Neural progenitor cell (in vitro differentiated cells): ENCODE results near the gene INAFM1. TPM values are rescaled to one million over a fixed set of nuclear protein-coding genes. Genes with fewer than 3 reads are reported as not detected.

Experiments
- DNase-seq: peaks from one replicate; pipeline ENCODE4 v3.0.0-alpha.2; 2016; ENCODE audit warnings: low spot score
- H2AFZ ChIP-seq: fragments of 200-600 bp; sonication (generic); replicated peaks from 2 replicates; pipeline ENCODE4 v1.6.1; 2016; ENCODE audit warnings: antibody characterized with exemption
- H3F3A ChIP-seq: fragments of 200-600 bp; sonication (generic); 2 replicates; pipeline ENCODE4 v1.6.1; 2016; ENCODE audit warnings: antibody characterized with exemption, low read depth
- H3K27ac ChIP-seq: fragments of 200-600 bp; sonication (generic); 2 replicates; pipeline ENCODE4 v1.5.1; 2016; ENCODE audit warnings: mild to moderate bottlenecking
- H3K27me3 ChIP-seq: fragments of 200-600 bp; sonication (generic); 2 replicates; pipeline ENCODE4 v1.6.1; 2016; ENCODE audit warnings: mild to moderate bottlenecking, moderate library complexity
- H3K36me3 ChIP-seq: fragments of 200-600 bp; sonication (generic); 2 replicates; pipeline ENCODE4 v1.5.1; 2016
- H3K4me1 ChIP-seq: fragments of 200-600 bp; sonication (generic); 2 replicates; pipeline ENCODE4 v1.6.1; 2016; ENCODE audit warnings: mixed run types
- H3K4me2 ChIP-seq: fragments of 200-600 bp; sonication (generic); 2 replicates; pipeline ENCODE4 v1.6.1; 2016
- H3K4me3 ChIP-seq: fragments of 200-600 bp; sonication (generic); 2 replicates; pipeline ENCODE4 v1.5.1; 2016
- H3K79me2 ChIP-seq: fragments of 200-600 bp; sonication (generic); 2 replicates; pipeline ENCODE4 v1.6.1; 2016; ENCODE audit warnings: low read depth
- H3K9ac ChIP-seq: fragments of 200-600 bp; sonication (generic); 2 replicates; pipeline ENCODE4 v1.6.1; 2016
- H3K9me3 ChIP-seq: fragments of 200-600 bp; sonication (generic); 2 replicates; pipeline ENCODE4 v1.5.1; 2016; ENCODE audit warnings: low read depth
- H4K20me1 ChIP-seq: fragments of 200-600 bp; sonication (generic); 2 replicates; pipeline ENCODE4 v1.6.1; 2016; ENCODE audit warnings: low read depth
- H3K27ac Mint-ChIP-seq: 3 replicates; pipeline ENCODE4 v1.8.0; 2021; ENCODE audit warnings: mixed read lengths
- H3K27me3 Mint-ChIP-seq: 2 replicates; pipeline ENCODE4 v1.8.0; 2022; ENCODE audit warnings: low read depth, mild to moderate bottlenecking, inconsistent platforms, moderate library complexity, mixed read lengths; ENCODE audit not compliant: insufficient read depth
- H3K36me3 Mint-ChIP-seq: 3 replicates; pipeline ENCODE4 v1.8.0; 2021; ENCODE audit warnings: mixed read lengths
- H3K4me1 Mint-ChIP-seq: 3 replicates; pipeline ENCODE4 v1.8.0; 2021; ENCODE audit warnings: mixed read lengths
- H3K4me3 Mint-ChIP-seq: 3 replicates; pipeline ENCODE4 v1.8.0; 2021; ENCODE audit warnings: mild to moderate bottlenecking, moderate library complexity, mixed read lengths
- H3K9me3 Mint-ChIP-seq: 3 replicates; pipeline ENCODE4 v1.8.0; 2020; ENCODE audit warnings: mixed read lengths
- EZH2 ChIP-seq: fragments of 200-600 bp; sonication (generic); IDR thresholded peaks from 2 replicates; pipeline ENCODE4 v1.6.1; 2017; ENCODE audit warnings: antibody characterized with exemption, mild to moderate bottlenecking, moderate library complexity
- EZH2phosphoT487 ChIP-seq: fragments of 200-600 bp; sonication (generic); IDR thresholded peaks from 2 replicates; pipeline ENCODE4 v1.6.1; 2017; ENCODE audit warnings: antibody characterized with exemption
- total RNA-seq: library from RNA; depleted of rRNA; stranded (reverse); fragments of >200 nt; gene quantifications from 2 replicates; pipeline ENCODE4 v1.2.3, GENCODE V29; 2015; ENCODE audit warnings: low replicate concordance
- TF ChIP-seq, protein P1 (sequence below): fragments of 200-600 bp; sonication (generic); IDR thresholded peaks from 2 replicates; pipeline ENCODE4 v1.5.1; 2017; ENCODE audit warnings: antibody characterized with exemption, mild to moderate bottlenecking

Gene INAFM1
- total RNA-seq, 1 donor from 2014 or later = not detected

DNA sequence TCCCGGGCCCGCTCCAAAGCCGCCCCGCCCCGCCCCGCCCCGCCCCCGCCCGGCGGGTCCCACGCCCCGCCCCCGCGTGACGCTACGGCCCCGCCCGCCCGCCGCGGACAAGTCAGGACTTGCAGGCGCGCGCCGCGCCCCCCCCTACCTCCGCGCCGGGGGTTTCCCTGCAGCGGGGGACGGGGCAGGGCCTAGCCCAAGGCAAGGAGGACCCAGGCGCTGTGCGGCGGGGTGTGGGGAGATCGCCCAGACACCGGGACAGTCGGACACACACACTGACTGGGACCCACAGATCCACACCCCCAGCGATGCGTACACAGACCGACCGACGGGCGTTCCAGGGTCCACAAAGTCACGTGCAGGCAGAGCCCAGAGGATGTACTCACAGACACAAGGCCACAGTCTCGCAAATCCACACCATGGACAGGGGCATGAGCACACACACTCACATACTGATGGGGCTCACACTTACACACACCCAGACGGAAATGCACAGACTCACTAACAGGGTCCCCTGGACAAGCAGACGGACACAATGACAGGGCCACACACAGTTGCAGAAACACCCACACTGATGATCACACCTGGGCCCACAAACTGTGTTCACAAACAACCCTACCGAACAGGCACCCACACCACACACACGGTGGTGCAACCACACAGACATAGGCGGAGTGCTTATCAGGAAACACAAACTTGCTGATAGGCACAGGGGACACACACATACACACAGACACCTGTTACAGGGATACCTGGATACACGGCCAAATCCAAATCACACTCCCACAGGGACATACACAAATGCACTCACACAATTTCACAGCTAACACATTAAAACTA, 43.2 kb upstream of the INAFM1 start:
- Histone ChIP-seq H3K79me2 (peaks cover 34% of the 10 kb centered on the region), H3K9me3 (no peaks in the 10 kb centered on the region), H3K36me3 (no peaks in the 10 kb centered on the region), H3K4me3 (peak overlapping the region; percentile 100), H3K27me3 (no peaks in the 10 kb centered on the region), H2AFZ (peak overlapping the region; percentile 55), H3K4me1 (peaks cover 16% of the 10 kb centered on the region), H3K9ac (no peak overlapping the region), H3K4me2 (peak overlapping the region; percentile 74), H4K20me1 (peaks cover 24% of the 10 kb centered on the region), H3F3A (peaks cover 48% of the 10 kb centered on the region), H3K27ac (no peak overlapping the region)
- H3K4me1 Mint-ChIP-seq = peaks cover 16% of the 10 kb centered on the region
- H3K27ac Mint-ChIP-seq = peak overlapping the region; percentile 26
- H3K36me3 Mint-ChIP-seq = no peaks in the 10 kb centered on the region
- TF ChIP-seq, protein P1, sequence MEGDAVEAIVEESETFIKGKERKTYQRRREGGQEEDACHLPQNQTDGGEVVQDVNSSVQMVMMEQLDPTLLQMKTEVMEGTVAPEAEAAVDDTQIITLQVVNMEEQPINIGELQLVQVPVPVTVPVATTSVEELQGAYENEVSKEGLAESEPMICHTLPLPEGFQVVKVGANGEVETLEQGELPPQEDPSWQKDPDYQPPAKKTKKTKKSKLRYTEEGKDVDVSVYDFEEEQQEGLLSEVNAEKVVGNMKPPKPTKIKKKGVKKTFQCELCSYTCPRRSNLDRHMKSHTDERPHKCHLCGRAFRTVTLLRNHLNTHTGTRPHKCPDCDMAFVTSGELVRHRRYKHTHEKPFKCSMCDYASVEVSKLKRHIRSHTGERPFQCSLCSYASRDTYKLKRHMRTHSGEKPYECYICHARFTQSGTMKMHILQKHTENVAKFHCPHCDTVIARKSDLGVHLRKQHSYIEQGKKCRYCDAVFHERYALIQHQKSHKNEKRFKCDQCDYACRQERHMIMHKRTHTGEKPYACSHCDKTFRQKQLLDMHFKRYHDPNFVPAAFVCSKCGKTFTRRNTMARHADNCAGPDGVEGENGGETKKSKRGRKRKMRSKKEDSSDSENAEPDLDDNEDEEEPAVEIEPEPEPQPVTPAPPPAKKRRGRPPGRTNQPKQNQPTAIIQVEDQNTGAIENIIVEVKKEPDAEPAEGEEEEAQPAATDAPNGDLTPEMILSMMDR = no peak
- no peak for TF ChIP-seq EZH2phosphoT487
- no peak for TF ChIP-seq EZH2
- peaks cover 20% of the 10 kb centered on the region for H3K27me3 Mint-ChIP-seq
- DNase-seq = peak; percentile 90
- peak overlapping the region; percentile 83 for H3K4me3 Mint-ChIP-seq
- no peaks in the 10 kb centered on the region for H3K9me3 Mint-ChIP-seq

DNA sequence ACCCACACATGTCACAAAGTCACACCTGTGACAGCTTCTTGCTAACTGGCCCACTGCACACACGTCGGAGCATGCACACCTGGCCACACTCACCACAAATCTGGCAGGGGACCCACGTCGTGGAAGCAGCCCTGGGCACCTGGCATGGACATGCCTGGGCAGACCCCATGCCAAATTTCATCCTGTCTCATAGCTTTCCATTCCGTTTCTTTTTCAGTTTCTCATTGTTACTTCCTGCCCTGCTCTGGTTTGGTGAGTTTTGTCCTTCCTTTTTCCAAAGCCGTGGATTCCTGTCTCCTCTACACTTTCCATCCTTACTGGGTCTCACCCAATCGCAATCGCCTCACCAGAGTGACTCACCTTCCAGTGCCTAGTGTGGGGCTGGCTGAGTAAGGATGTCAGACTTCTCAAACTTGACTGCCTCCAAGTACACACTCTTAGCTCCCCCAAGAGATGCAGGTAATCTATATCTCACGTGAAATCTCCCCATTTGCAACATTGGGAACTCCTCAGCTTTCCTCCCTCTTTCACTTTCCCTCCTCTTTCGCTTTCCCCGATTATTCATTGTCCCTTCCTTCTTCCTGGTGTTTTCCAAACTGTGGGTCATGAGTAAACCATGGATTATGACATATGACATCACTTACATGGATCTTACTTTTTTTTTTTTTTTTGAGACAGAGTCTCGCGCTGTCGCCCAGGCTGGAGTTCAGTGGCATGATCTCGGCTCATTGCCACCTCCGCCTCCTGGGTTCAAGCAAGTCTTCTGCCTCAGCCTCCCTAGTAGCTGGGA, 42.1 kb upstream of the INAFM1 start:
- no peak overlapping the region for H3K9ac ChIP-seq
- H3K4me3 ChIP-seq = no peak overlapping the region
- no peak overlapping the region for H3K27ac ChIP-seq
- no peaks in the 10 kb centered on the region for H3K27me3 ChIP-seq
- H3K4me1 Mint-ChIP-seq = peaks cover 9% of the 10 kb centered on the region
- DNase-seq = no peak
- no peaks in the 10 kb centered on the region for H3K9me3 ChIP-seq
- H3K27me3 Mint-ChIP-seq = peaks cover 20% of the 10 kb centered on the region
- peaks cover 27% of the 10 kb centered on the region for H3K79me2 ChIP-seq
- H3K9me3 Mint-ChIP-seq = no peaks in the 10 kb centered on the region
- H3K4me3 Mint-ChIP-seq = peak overlapping the region; percentile 83
- peaks cover 8% of the 10 kb centered on the region for H3K4me1 ChIP-seq
- H3K36me3 Mint-ChIP-seq = no peaks in the 10 kb centered on the region
- peaks cover 36% of the 10 kb centered on the region for H3F3A ChIP-seq
- peaks cover 16% of the 10 kb centered on the region for H4K20me1 ChIP-seq
- H2AFZ ChIP-seq = no peak overlapping the region
- no peak overlapping the region for H3K4me2 ChIP-seq
- no peak overlapping the region for H3K27ac Mint-ChIP-seq
- TF ChIP-seq EZH2 (no peak), EZH2phosphoT487 (no peak)
- TF ChIP-seq, protein P1 = no peak
- H3K36me3 ChIP-seq = no peaks in the 10 kb centered on the region

DNA sequence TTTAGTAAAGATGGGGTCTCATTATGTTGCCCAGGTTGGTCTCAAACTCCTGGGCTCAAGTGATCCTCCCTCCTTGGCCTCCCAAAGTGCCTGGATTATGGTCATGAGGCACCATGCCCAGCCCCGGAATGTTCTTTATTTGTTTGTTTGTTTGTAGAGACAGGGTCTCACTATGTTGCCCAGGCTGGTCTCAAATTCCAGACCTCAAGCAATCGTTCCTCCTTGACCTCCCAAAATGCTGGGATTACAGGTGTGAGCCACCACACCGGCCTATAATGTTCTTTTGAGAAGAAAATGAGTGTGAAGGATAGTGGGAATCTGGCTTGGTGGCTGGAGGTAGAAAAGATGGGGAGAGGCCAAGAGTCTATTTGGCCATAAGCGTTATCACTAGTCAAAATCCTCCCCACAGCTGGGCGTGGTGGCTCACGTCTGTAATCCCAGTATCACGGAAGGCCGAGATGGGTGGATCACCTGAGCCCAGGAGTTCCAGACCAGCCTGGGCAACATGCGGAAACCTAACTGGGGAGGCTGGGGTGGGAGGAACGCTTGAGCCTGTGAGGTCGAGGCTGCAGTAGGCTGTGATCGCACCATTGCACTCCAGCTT, 38.5 kb upstream of the INAFM1 start:
- no peaks in the 10 kb centered on the region for H3K36me3 ChIP-seq
- Mint-ChIP-seq H3K36me3 (no peaks in the 10 kb centered on the region), H3K4me1 (peaks cover 20% of the 10 kb centered on the region), H3K9me3 (no peaks in the 10 kb centered on the region), H3K27ac (no peak overlapping the region), H3K4me3 (no peak overlapping the region), H3K27me3 (peaks cover 40% of the 10 kb centered on the region)
- TF ChIP-seq EZH2phosphoT487 (no peak), EZH2 (no peak)
- TF ChIP-seq, protein P1 = no peak
- no peak overlapping the region for H3K4me2 ChIP-seq
- H3K4me3 ChIP-seq = no peak overlapping the region
- no peak for DNase-seq
- H3K4me1 ChIP-seq = peaks cover 16% of the 10 kb centered on the region
- H3K27me3 ChIP-seq = peaks cover 27% of the 10 kb centered on the region
- no peaks in the 10 kb centered on the region for H3K79me2 ChIP-seq
- no peak overlapping the region for H2AFZ ChIP-seq
- no peak overlapping the region for H3K27ac ChIP-seq
- no peaks in the 10 kb centered on the region for H4K20me1 ChIP-seq
- no peaks in the 10 kb centered on the region for H3K9me3 ChIP-seq
- H3K9ac ChIP-seq = no peak overlapping the region
- H3F3A ChIP-seq = peaks cover 35% of the 10 kb centered on the region
